Measurements from ENCODE around the gene CREBZF. TPM values are rescaled to one million over a fixed set of nuclear protein-coding genes. Genes with fewer than 3 reads are reported as not detected.

Gene CREBZF
- total and polyA plus RNA-seq, 9 of the 15 experiments (the other 6 are each of a cell fraction or from before 2014, with no cell fraction given) = 7.2 to 70.2 (median 40.5) TPM

DNA sequence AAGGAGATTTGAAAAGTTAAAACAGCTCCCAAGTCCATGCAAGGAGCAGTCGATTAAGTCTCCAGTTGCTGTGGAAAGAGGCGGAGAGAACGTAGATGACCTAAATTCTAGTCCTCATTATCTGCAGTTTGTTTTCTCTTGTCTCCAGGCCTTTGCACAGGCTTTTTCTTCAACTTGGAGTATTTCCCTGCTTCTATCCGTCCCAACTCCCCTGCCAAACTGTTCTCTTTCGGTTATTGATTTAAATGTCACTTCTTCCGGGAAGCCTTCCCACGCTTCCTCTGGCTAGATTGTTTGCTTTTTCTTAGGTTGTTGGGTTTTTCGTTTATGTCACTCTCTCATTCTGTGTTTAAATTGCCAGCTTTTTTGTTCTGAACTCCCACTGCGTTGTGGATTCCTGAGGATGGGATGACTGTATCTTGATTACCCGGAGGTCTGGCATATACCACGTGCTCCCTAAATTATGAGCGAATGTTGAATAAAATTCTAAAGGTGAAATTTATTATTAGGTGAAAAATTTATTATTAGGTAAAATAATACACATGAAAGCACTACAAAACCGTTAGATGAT, 36.1 kb downstream of the CREBZF start (continued):
- TF ChIP-seq, protein P1, sequence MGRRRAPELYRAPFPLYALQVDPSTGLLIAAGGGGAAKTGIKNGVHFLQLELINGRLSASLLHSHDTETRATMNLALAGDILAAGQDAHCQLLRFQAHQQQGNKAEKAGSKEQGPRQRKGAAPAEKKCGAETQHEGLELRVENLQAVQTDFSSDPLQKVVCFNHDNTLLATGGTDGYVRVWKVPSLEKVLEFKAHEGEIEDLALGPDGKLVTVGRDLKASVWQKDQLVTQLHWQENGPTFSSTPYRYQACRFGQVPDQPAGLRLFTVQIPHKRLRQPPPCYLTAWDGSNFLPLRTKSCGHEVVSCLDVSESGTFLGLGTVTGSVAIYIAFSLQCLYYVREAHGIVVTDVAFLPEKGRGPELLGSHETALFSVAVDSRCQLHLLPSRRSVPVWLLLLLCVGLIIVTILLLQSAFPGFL (CRISPR knock-in tag; IDR thresholded peaks at IDR 0.05) = no peak
- no peak for TF ChIP-seq RFX7 (CRISPR knock-in tag; IDR thresholded peaks at IDR 0.05)
- 0 out of 4 replicates have a peak, but pooled peaks of 1 of the 2 experiments have one; percentile 18 for TF ChIP-seq CSDE1 (IDR thresholded peaks at IDR 0.05)
- peak; percentile 58; the same call in 1 of the 2 replicates for TF ChIP-seq SMARCA5 (IDR thresholded peaks at IDR 0.05)
- TF ChIP-seq TOE1 (IDR thresholded peaks at IDR 0.05; ENCODE audit: borderline replicate concordance) = no peak
- no peak for TF ChIP-seq TOE1 (CRISPR knock-in tag; IDR thresholded peaks at IDR 0.05; ENCODE audit: borderline replicate concordance, low read depth)
- TF ChIP-seq, protein P2, sequence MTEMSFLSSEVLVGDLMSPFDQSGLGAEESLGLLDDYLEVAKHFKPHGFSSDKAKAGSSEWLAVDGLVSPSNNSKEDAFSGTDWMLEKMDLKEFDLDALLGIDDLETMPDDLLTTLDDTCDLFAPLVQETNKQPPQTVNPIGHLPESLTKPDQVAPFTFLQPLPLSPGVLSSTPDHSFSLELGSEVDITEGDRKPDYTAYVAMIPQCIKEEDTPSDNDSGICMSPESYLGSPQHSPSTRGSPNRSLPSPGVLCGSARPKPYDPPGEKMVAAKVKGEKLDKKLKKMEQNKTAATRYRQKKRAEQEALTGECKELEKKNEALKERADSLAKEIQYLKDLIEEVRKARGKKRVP (CRISPR knock-in tag; IDR thresholded peaks at IDR 0.05) = no peak
- TF ChIP-seq ZC3H4 (CRISPR knock-in tag; IDR thresholded peaks at IDR 0.05; ENCODE audit: borderline replicate concordance) = no peak
- 0 out of 2 replicates have a peak, but pooled peaks have one; percentile 27 for TF ChIP-seq EGR1 (conservative IDR thresholded peaks at IDR 0.05)
- no peak for TF ChIP-seq SREBF1 (IDR thresholded peaks at IDR 0.05; ENCODE audit: borderline replicate concordance, low read depth, low read length)
- TF ChIP-seq HDGF (IDR thresholded peaks at IDR 0.05) = no peak
- TF ChIP-seq SIX5 (IDR thresholded peaks at IDR 0.05; ENCODE audit: borderline replicate concordance in 1 of 2, insufficient read depth in 1 of 2, low read depth in 1 of 2, low read length in 2 of 2) = no peak
- no peak for TF ChIP-seq CHD2 (IDR thresholded peaks at IDR 0.05; ENCODE audit: low read depth, low read length)
- no peak for TF ChIP-seq RUNX1 (IDR thresholded peaks at IDR 0.05; ENCODE audit: low read depth)
- no peak for TF ChIP-seq NFRKB (IDR thresholded peaks at IDR 0.05; ENCODE audit: low read depth)
- no peak for TF ChIP-seq NFXL1 (CRISPR knock-in tag; IDR thresholded peaks at IDR 0.05)
- TF ChIP-seq, protein P3, sequence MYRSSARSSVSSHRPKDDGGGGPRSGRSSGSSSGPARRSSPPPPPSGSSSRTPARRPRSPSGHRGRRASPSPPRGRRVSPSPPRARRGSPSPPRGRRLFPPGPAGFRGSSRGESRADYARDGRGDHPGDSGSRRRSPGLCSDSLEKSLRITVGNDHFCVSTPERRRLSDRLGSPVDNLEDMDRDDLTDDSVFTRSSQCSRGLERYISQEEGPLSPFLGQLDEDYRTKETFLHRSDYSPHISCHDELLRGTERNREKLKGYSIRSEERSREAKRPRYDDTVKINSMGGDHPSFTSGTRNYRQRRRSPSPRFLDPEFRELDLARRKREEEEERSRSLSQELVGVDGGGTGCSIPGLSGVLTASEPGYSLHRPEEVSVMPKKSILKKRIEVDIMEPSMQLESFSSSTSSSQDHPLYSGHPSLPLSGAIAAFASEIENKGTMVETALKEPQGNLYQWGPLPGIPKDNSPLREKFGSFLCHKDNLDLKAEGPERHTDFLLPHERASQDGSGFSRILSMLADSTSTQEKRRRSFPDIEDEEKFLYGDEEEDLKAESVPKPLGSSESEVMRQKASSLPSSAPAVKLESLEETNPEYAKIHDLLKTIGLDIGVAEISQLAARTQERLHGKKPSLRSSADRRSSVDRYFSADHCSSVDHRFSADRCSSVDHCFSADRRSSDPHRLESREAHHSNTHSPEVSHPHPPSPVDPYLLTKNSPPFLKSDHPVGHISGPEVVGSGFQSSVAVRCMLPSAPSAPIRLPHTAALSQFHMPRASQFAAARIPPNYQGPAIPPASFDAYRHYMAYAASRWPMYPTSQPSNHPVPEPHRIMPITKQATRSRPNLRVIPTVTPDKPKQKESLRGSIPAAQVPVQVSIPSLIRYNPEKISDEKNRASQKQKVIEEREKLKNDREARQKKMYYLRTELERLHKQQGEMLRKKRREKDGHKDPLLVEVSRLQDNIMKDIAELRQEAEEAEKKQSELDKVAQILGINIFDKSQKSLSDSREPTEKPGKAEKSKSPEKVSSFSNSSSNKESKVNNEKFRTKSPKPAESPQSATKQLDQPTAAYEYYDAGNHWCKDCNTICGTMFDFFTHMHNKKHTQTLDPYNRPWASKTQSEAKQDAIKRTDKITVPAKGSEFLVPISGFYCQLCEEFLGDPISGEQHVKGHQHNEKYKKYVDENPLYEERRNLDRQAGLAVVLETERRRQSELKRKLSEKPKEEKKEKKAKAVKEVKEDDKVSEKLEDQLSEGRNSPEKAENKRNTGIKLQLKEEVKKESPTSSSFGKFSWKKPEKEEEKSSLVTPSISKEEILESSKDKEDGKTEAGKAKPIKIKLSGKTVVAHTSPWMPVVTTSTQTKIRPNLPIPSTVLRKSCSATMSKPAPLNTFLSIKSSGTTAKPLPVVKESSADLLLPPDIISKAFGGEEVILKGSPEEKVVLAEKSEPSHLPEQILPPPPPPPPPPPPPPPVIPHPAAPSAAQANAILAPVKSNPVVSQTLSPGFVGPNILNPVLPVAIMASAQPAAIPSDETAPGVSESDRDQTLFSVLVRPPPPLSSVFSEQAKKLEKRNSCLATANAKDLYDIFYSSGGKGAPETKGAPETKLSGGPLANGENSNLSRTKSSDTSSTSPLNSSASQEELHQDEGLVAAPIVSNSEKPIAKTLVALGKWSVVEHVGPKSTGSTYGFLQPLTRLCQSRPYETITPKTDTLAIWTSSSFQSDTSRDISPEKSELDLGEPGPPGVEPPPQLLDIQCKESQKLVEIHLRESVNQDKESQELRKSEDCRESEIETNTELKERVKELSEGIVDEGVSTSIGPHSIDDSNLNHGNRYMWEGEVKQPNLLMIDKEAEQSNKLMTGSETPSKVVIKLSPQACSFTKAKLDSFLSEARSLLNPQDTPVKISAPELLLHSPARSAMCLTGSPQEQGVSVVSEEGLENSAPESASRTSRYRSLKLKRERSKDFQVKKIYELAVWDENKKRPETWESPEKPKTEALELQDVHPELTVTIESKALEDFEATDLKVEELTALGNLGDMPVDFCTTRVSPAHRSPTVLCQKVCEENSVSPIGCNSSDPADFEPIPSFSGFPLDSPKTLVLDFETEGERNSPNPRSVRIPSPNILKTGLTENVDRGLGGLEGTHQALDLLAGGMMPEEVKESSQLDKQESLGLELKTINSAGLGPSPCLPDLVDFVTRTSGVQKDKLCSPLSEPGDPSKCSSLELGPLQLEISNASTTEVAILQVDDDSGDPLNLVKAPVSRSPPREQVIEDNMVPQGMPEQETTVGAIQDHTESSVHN (IDR thresholded peaks at IDR 0.05; ENCODE audit: borderline replicate concordance in 1 of 2, low read depth in 1 of 2) = 0 out of 4 replicates have a peak, but pooled peaks of 1 of the 2 experiments have one; percentile 36
- no peak for TF ChIP-seq GABPB1 (CRISPR knock-in tag; IDR thresholded peaks at IDR 0.05)

Data from K562 (cell line).